ENCODE measurements around the gene CCL14.

- TF ChIP-seq, protein P1, sequence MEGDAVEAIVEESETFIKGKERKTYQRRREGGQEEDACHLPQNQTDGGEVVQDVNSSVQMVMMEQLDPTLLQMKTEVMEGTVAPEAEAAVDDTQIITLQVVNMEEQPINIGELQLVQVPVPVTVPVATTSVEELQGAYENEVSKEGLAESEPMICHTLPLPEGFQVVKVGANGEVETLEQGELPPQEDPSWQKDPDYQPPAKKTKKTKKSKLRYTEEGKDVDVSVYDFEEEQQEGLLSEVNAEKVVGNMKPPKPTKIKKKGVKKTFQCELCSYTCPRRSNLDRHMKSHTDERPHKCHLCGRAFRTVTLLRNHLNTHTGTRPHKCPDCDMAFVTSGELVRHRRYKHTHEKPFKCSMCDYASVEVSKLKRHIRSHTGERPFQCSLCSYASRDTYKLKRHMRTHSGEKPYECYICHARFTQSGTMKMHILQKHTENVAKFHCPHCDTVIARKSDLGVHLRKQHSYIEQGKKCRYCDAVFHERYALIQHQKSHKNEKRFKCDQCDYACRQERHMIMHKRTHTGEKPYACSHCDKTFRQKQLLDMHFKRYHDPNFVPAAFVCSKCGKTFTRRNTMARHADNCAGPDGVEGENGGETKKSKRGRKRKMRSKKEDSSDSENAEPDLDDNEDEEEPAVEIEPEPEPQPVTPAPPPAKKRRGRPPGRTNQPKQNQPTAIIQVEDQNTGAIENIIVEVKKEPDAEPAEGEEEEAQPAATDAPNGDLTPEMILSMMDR (IDR thresholded peaks at IDR 0.05) = no peak
- TF ChIP-seq POLR2A (IDR thresholded peaks at IDR 0.05) = no peak
Measured at GRCh38 chr17:35944151-35944550, 42.4 kb downstream of the CCL14 start.

Measured in thyroid gland (tissue), 4 donors.